ENCODE results near the gene PPOX.

DNA sequence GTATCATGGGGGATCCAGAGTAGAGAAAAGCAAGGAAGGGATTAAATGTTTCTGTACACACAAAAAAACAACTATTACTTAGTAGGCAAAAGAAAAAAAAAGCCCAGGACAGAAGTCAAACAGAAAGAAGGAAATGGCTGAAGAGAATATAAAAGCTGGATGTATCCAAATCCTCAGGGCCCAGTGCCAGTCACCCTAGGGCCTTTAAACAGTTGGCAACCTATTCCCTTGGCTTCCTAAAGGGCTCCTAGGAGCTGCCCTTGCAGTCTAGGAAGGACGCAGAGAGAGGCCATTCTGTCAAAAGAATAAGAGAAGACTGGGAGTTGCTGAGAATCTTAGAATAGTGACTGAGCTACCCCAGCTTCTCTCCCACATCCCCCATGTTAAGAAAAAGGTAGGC lies 6.1 kb downstream of the PPOX start:
- TF ChIP-seq, protein P1, sequence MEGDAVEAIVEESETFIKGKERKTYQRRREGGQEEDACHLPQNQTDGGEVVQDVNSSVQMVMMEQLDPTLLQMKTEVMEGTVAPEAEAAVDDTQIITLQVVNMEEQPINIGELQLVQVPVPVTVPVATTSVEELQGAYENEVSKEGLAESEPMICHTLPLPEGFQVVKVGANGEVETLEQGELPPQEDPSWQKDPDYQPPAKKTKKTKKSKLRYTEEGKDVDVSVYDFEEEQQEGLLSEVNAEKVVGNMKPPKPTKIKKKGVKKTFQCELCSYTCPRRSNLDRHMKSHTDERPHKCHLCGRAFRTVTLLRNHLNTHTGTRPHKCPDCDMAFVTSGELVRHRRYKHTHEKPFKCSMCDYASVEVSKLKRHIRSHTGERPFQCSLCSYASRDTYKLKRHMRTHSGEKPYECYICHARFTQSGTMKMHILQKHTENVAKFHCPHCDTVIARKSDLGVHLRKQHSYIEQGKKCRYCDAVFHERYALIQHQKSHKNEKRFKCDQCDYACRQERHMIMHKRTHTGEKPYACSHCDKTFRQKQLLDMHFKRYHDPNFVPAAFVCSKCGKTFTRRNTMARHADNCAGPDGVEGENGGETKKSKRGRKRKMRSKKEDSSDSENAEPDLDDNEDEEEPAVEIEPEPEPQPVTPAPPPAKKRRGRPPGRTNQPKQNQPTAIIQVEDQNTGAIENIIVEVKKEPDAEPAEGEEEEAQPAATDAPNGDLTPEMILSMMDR (IDR thresholded peaks at IDR 0.05), result no peak
- TF ChIP-seq EP300 (IDR thresholded peaks at IDR 0.05) (no peak), POLR2A (IDR thresholded peaks at IDR 0.05) (no peak), POLR2AphosphoS5 (IDR thresholded peaks at IDR 0.05) (no peak)

Data from upper lobe of left lung (tissue), 4 donors.